PC-9 (cell line): ENCODE results near the gene HEBP1.

Experiments
- EZH2 ChIP-seq: fragments of 200-600 bp; sonication (generic); IDR thresholded peaks from 2 replicates; pipeline ENCODE4 v1.8.0; 2017; ENCODE audit warnings: antibody characterized with exemption, low read depth
- TF ChIP-seq, protein P1 (sequence below): fragments of 200-600 bp; sonication (generic); conservative IDR thresholded peaks from 2 replicates; pipeline ENCODE4 v1.6.1; 2017; ENCODE audit warnings: mixed run types, antibody characterized with exemption, mild to moderate bottlenecking, moderate library complexity

DNA sequence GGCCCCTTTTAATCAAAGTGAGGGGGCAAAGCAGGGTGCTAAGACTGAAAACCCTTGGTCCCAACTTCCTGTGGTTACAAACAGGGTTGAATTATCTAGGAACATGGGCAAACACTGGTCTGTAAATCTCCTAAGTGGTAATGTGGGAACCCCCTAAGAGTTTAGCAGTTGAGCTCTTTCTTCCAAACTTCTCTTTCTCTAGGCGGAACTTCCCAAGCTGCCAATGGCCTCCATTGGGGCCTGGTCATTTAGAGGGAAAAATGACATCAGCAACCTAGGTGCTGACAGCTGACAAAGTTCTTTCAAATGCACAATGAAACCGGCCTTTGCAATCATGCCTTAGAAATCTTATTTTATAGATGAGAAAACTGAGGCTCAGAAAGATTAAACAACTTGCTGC is 17.7 kb downstream of the HEBP1 start:
- TF ChIP-seq, protein P1, sequence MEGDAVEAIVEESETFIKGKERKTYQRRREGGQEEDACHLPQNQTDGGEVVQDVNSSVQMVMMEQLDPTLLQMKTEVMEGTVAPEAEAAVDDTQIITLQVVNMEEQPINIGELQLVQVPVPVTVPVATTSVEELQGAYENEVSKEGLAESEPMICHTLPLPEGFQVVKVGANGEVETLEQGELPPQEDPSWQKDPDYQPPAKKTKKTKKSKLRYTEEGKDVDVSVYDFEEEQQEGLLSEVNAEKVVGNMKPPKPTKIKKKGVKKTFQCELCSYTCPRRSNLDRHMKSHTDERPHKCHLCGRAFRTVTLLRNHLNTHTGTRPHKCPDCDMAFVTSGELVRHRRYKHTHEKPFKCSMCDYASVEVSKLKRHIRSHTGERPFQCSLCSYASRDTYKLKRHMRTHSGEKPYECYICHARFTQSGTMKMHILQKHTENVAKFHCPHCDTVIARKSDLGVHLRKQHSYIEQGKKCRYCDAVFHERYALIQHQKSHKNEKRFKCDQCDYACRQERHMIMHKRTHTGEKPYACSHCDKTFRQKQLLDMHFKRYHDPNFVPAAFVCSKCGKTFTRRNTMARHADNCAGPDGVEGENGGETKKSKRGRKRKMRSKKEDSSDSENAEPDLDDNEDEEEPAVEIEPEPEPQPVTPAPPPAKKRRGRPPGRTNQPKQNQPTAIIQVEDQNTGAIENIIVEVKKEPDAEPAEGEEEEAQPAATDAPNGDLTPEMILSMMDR, result no peak
- TF ChIP-seq EZH2, result no peak
